Measurements from ENCODE around the gene TRAPPC2.
A peak's percentile ranks its signal among the peaks of the same experiment; 100 is the strongest.
"Not testable (repeated sequence)": the region's sequence is repeated elsewhere in the genome, so short reads cannot be mapped to it uniquely, and the experiment has no call there.

Gene TRAPPC2

GRCh38 chrX:13750204-13750603 lies 15.8 kb upstream of the TRAPPC2 start:
- no peak overlapping the region for H3K4me3 ChIP-seq (ENCODE audit: insufficient read depth, low read depth, low read length, poor library complexity, severe bottlenecking)
- H3K27ac ChIP-seq (ENCODE audit: insufficient read depth, low read length, poor library complexity, severe bottlenecking), result no peak overlapping the region
- H3K4me1 ChIP-seq (ENCODE audit: control insufficient read depth, insufficient read depth, low read length, poor library complexity, severe bottlenecking), result no peaks in the 10 kb centered on the region
- no peak for DNase-seq
- H3K9me3 ChIP-seq (ENCODE audit: control insufficient read depth, low read length), result no peaks in the 10 kb centered on the region
- no peaks in the 10 kb centered on the region for H3K27me3 ChIP-seq (replicated peaks; ENCODE audit: control insufficient read depth, insufficient read depth, low read length, poor library complexity, severe bottlenecking)
- H3K36me3 ChIP-seq (ENCODE audit: control insufficient read depth, insufficient read depth, low read length), result peaks cover 19% of the 10 kb centered on the region

- DNase-seq, result no peak
- Histone ChIP-seq H3K4me3 (ENCODE audit: insufficient read depth, low read depth, low read length, poor library complexity, severe bottlenecking) (no peak overlapping the region), H3K4me1 (ENCODE audit: control insufficient read depth, insufficient read depth, low read length, poor library complexity, severe bottlenecking) (no peaks in the 10 kb centered on the region), H3K27me3 (replicated peaks; ENCODE audit: control insufficient read depth, insufficient read depth, low read length, poor library complexity, severe bottlenecking) (no peaks in the 10 kb centered on the region), H3K9me3 (ENCODE audit: control insufficient read depth, low read length) (no peaks in the 10 kb centered on the region), H3K27ac (ENCODE audit: insufficient read depth, low read length, poor library complexity, severe bottlenecking) (no peak overlapping the region), H3K36me3 (ENCODE audit: control insufficient read depth, insufficient read depth, low read length) (peaks cover 26% of the 10 kb centered on the region)
These were observed 14.1 kb upstream of the TRAPPC2 start for GRCh38 chrX:13748486-13748885.

- H3K27ac ChIP-seq (ENCODE audit: insufficient read depth, low read length, poor library complexity, severe bottlenecking), result no peak overlapping the region
- no peaks in the 10 kb centered on the region for H3K27me3 ChIP-seq (replicated peaks; ENCODE audit: control insufficient read depth, insufficient read depth, low read length, poor library complexity, severe bottlenecking)
- H3K9me3 ChIP-seq (ENCODE audit: control insufficient read depth, low read length), result no peaks in the 10 kb centered on the region
- no peaks in the 10 kb centered on the region for H3K4me1 ChIP-seq (ENCODE audit: control insufficient read depth, insufficient read depth, low read length, poor library complexity, severe bottlenecking)
- H3K36me3 ChIP-seq (ENCODE audit: control insufficient read depth, insufficient read depth, low read length), result peaks cover 26% of the 10 kb centered on the region
- no peak overlapping the region for H3K4me3 ChIP-seq (ENCODE audit: insufficient read depth, low read depth, low read length, poor library complexity, severe bottlenecking)
- no peak for DNase-seq
These were observed 13.4 kb upstream of the TRAPPC2 start for GRCh38 chrX:13747836-13748235.

- no peak overlapping the region for H3K4me3 ChIP-seq (ENCODE audit: insufficient read depth, low read depth, low read length, poor library complexity, severe bottlenecking)
- no peaks in the 10 kb centered on the region for H3K27me3 ChIP-seq (replicated peaks; ENCODE audit: control insufficient read depth, insufficient read depth, low read length, poor library complexity, severe bottlenecking)
- H3K36me3 ChIP-seq (ENCODE audit: control insufficient read depth, insufficient read depth, low read length), result peaks cover 19% of the 10 kb centered on the region
- H3K4me1 ChIP-seq (ENCODE audit: control insufficient read depth, insufficient read depth, low read length, poor library complexity, severe bottlenecking), result no peaks in the 10 kb centered on the region
- peak; percentile 20 to 30 (median 25) for DNase-seq
- no peaks in the 10 kb centered on the region for H3K9me3 ChIP-seq (ENCODE audit: control insufficient read depth, low read length)
- peak overlapping the region; percentile 59 for H3K27ac ChIP-seq (ENCODE audit: insufficient read depth, low read length, poor library complexity, severe bottlenecking)
These were observed 8.2 kb upstream of the TRAPPC2 start for GRCh38 chrX:13742397-13743176.

GRCh38 chrX:13741695-13742094 lies 7.3 kb upstream of the TRAPPC2 start:
- Histone ChIP-seq H3K9me3 (ENCODE audit: control insufficient read depth, low read length) (no peaks in the 10 kb centered on the region), H3K36me3 (ENCODE audit: control insufficient read depth, insufficient read depth, low read length) (peaks cover 23% of the 10 kb centered on the region), H3K4me3 (ENCODE audit: insufficient read depth, low read depth, low read length, poor library complexity, severe bottlenecking) (no peak overlapping the region), H3K27ac (ENCODE audit: insufficient read depth, low read length, poor library complexity, severe bottlenecking) (no peak overlapping the region), H3K4me1 (ENCODE audit: control insufficient read depth, insufficient read depth, low read length, poor library complexity, severe bottlenecking) (no peaks in the 10 kb centered on the region), H3K27me3 (replicated peaks; ENCODE audit: control insufficient read depth, insufficient read depth, low read length, poor library complexity, severe bottlenecking) (no peaks in the 10 kb centered on the region)
- DNase-seq, result no peak

- peak overlapping the region; percentile 98 for H3K27ac ChIP-seq (ENCODE audit: insufficient read depth, low read length, poor library complexity, severe bottlenecking)
- peak overlapping the region; percentile 73 for H3K4me3 ChIP-seq (ENCODE audit: insufficient read depth, low read depth, low read length, poor library complexity, severe bottlenecking)
These were observed 914 bp downstream of the TRAPPC2 start for GRCh38 chrX:13733506-13733905.

GRCh38 chrX:13732246-13733067 lies 2.0 kb downstream of the TRAPPC2 start:
- Histone ChIP-seq H3K9me3 (ENCODE audit: control insufficient read depth, low read length) (no peaks in the 10 kb centered on the region), H3K4me3 (ENCODE audit: insufficient read depth, low read depth, low read length, poor library complexity, severe bottlenecking) (no peak overlapping the region), H3K36me3 (ENCODE audit: control insufficient read depth, insufficient read depth, low read length) (peaks cover 3% of the 10 kb centered on the region), H3K27ac (ENCODE audit: insufficient read depth, low read length, poor library complexity, severe bottlenecking) (peak overlapping the region; percentile 98), H3K27me3 (replicated peaks; ENCODE audit: control insufficient read depth, insufficient read depth, low read length, poor library complexity, severe bottlenecking) (no peaks in the 10 kb centered on the region), H3K4me1 (ENCODE audit: control insufficient read depth, insufficient read depth, low read length, poor library complexity, severe bottlenecking) (peaks cover 5% of the 10 kb centered on the region)
- no peak for DNase-seq

More at GRCh38 chrX:13733506-13733905, 914 bp downstream of the TRAPPC2 start:
- no peaks in the 10 kb centered on the region for H3K27me3 ChIP-seq (replicated peaks; ENCODE audit: control insufficient read depth, insufficient read depth, low read length, poor library complexity, severe bottlenecking)
- H3K36me3 ChIP-seq (ENCODE audit: control insufficient read depth, insufficient read depth, low read length), result peaks cover 3% of the 10 kb centered on the region
- peaks cover 5% of the 10 kb centered on the region for H3K4me1 ChIP-seq (ENCODE audit: control insufficient read depth, insufficient read depth, low read length, poor library complexity, severe bottlenecking)
- DNase-seq, result no peak
- H3K9me3 ChIP-seq (ENCODE audit: control insufficient read depth, low read length), result no peaks in the 10 kb centered on the region

- H3K4me1 ChIP-seq (ENCODE audit: control insufficient read depth, insufficient read depth, low read length, poor library complexity, severe bottlenecking); H3K4me3 ChIP-seq (ENCODE audit: insufficient read depth, low read depth, low read length, poor library complexity, severe bottlenecking); H3K9me3 ChIP-seq (ENCODE audit: control insufficient read depth, low read length); H3K36me3 ChIP-seq (ENCODE audit: control insufficient read depth, insufficient read depth, low read length); H3K27ac ChIP-seq (ENCODE audit: insufficient read depth, low read length, poor library complexity, severe bottlenecking); DNase-seq; H3K27me3 ChIP-seq (replicated peaks; ENCODE audit: control insufficient read depth, insufficient read depth, low read length, poor library complexity, severe bottlenecking): not testable (repeated sequence)
These were observed 3.9 kb downstream of the TRAPPC2 start for GRCh38 chrX:13730523-13730922.

GRCh38 chrX:13726583-13726982 lies 7.8 kb downstream of the TRAPPC2 start:
- H3K4me1 ChIP-seq (ENCODE audit: control insufficient read depth, insufficient read depth, low read length, poor library complexity, severe bottlenecking); H3K36me3 ChIP-seq (ENCODE audit: control insufficient read depth, insufficient read depth, low read length); H3K27me3 ChIP-seq (replicated peaks; ENCODE audit: control insufficient read depth, insufficient read depth, low read length, poor library complexity, severe bottlenecking); DNase-seq; H3K27ac ChIP-seq (ENCODE audit: insufficient read depth, low read length, poor library complexity, severe bottlenecking); H3K4me3 ChIP-seq (ENCODE audit: insufficient read depth, low read depth, low read length, poor library complexity, severe bottlenecking); H3K9me3 ChIP-seq (ENCODE audit: control insufficient read depth, low read length): not testable (repeated sequence)

- H3K4me1 ChIP-seq (ENCODE audit: control insufficient read depth, insufficient read depth, low read length, poor library complexity, severe bottlenecking); H3K27me3 ChIP-seq (replicated peaks; ENCODE audit: control insufficient read depth, insufficient read depth, low read length, poor library complexity, severe bottlenecking); H3K36me3 ChIP-seq (ENCODE audit: control insufficient read depth, insufficient read depth, low read length); H3K27ac ChIP-seq (ENCODE audit: insufficient read depth, low read length, poor library complexity, severe bottlenecking); H3K4me3 ChIP-seq (ENCODE audit: insufficient read depth, low read depth, low read length, poor library complexity, severe bottlenecking); H3K9me3 ChIP-seq (ENCODE audit: control insufficient read depth, low read length): not testable (repeated sequence)
- peak; percentile 14 to 42 (median 38) for DNase-seq
These were observed 9.5 kb downstream of the TRAPPC2 start for GRCh38 chrX:13724878-13725277.

Data from effector memory CD4-positive, alpha-beta T cell (primary cell).